RWPE1 (cell line): ENCODE data around the gene SAMD14.
A peak's percentile ranks its signal among the peaks of the same experiment; 100 is the strongest.

Experiments used
- CTCF ChIA-PET: fragments of 350-600 bp; sonication (Branson Sonifier 250); formaldehyde crosslinking; extraction: SDS; loops from one replicate; lab custom pipeline; 2021; lab: Yijun Ruan, JAX
- POLR2A ChIA-PET: fragments of 400-600 bp; formaldehyde crosslinking; extraction: SDS; loops from one replicate; lab custom pipeline; 2020; ENCODE audit warnings: antibody characterized with exemption; ENCODE audit not compliant: low non-redundant PET; lab: Yijun Ruan, JAX
- DNase-seq: peaks from one replicate; pipeline ENCODE4 v3.0.0; 2012; ENCODE audit warnings: low spot score
- H3K27ac ChIP-seq: fragments of 450-650 bp; 2 replicates; pipeline ENCODE4 v1.5.1; 2017
- CTCF ChIP-seq: fragments of 450-650 bp; conservative IDR thresholded peaks from 2 replicates; pipeline ENCODE4 v1.5.1; 2017; ENCODE audit warnings: low read depth, mild to moderate bottlenecking

Gene SAMD14

GRCh38 chr17:50098583-50098982, 31.4 kb downstream of the SAMD14 start:
- ChIA-PET POLR2A (no interaction called here), CTCF (interaction anchor here (0.6 kb wide), 1 partner anchor 621 kb away, joined by 3 read pairs; the partner anchor contains the start of gene LUC7L3)
- no peak for TF ChIP-seq CTCF
- no peak for DNase-seq
- H3K27ac ChIP-seq: peak overlapping the region; percentile 62

- CTCF ChIA-PET: no interaction called here
- no peak overlapping the region for H3K27ac ChIP-seq
- DNase-seq: no peak
- no peak for TF ChIP-seq CTCF
- POLR2A ChIA-PET: no interaction called here
These were observed 32.0 kb downstream of the SAMD14 start for GRCh38 chr17:50097926-50098325.

GRCh38 chr17:50097455-50097854, 32.5 kb downstream of the SAMD14 start:
- H3K27ac ChIP-seq: peak overlapping the region; percentile 85
- ChIA-PET POLR2A (no interaction called here), CTCF (no interaction called here)
- TF ChIP-seq CTCF: no peak
- no peak for DNase-seq

GRCh38 chr17:50096758-50097157, 33.2 kb downstream of the SAMD14 start:
- ChIA-PET POLR2A (no interaction called here), CTCF (interaction anchor here (0.9 kb wide), 1 partner anchor 10 kb away, joined by 3 read pairs; no protein-coding TSS in a partner anchor)

GRCh38 chr17:50096092-50096491, 33.9 kb downstream of the SAMD14 start:
- H3K27ac ChIP-seq: peak overlapping the region; percentile 85
- ChIA-PET POLR2A (no interaction called here), CTCF (interaction anchor here (0.9 to 1.1 kb wide), 2 partner anchors 9 to 18 kb away, joined by 3 to 4 read pairs; no protein-coding TSS in a partner anchor)
- no peak for DNase-seq
- no peak for TF ChIP-seq CTCF

More at GRCh38 chr17:50096758-50097157, 33.2 kb downstream of the SAMD14 start:
- no peak for TF ChIP-seq CTCF
- H3K27ac ChIP-seq: peak overlapping the region; percentile 85
- DNase-seq: no peak

- ChIA-PET CTCF (interaction anchor here (0.9 to 1.1 kb wide), 2 partner anchors 9 to 18 kb away, joined by 3 to 4 read pairs; no protein-coding TSS in a partner anchor), POLR2A (no interaction called here)
- no peak for TF ChIP-seq CTCF
- H3K27ac ChIP-seq: peak overlapping the region; percentile 85
- DNase-seq: peak; percentile 34
These were observed 34.3 kb downstream of the SAMD14 start for GRCh38 chr17:50095626-50096037.
